Kidney (tissue), 14 donors: ENCODE data around the gene PPP4R2. TPM values are rescaled to one million over a fixed set of nuclear protein-coding genes. Genes with fewer than 3 reads are reported as not detected.
"Not testable (repeated sequence)": the region's sequence is repeated elsewhere in the genome, so short reads cannot be mapped to it uniquely, and the experiment has no call there.

Experiments used
- DNase-seq, 5 donors: peaks; one replicate each; pipeline ENCODE4 v3.0.0-alpha.2; 2013 to 2020
- FAIRE-seq: peaks from 2 replicates; lab custom pipeline; 2012; peaks lifted over from hg19 to GRCh38; lab: Jason Lieb, UNC
- H3K27ac ChIP-seq, 2 donors: one replicate each; pipeline ENCODE4 v1.7.0; 2013; ENCODE audit warnings: low read depth in 2 of 2, low read length in 2 of 2, inconsistent platforms in 1 of 2
- H3K27me3 ChIP-seq: one replicate; pipeline ENCODE4 v1.7.1; 2013; ENCODE audit warnings: low read length, inconsistent platforms; ENCODE audit not compliant: control insufficient read depth, insufficient read depth
- H3K36me3 ChIP-seq, 3 donors: one replicate each; pipeline versions ENCODE4 v1.7.0 to v1.7.1; 2013; ENCODE audit warnings: low read length in 3 of 3, control low read depth in 1 of 3, inconsistent platforms in 1 of 3; ENCODE audit not compliant: insufficient read depth in 3 of 3, control insufficient read depth in 2 of 3
- H3K4me1 ChIP-seq, 3 donors: one replicate each; pipeline versions ENCODE4 v1.7.0 to v1.7.1; 2013; ENCODE audit warnings: low read length in 3 of 3, inconsistent platforms in 1 of 3, low read depth in 1 of 3; ENCODE audit not compliant: control insufficient read depth in 2 of 3, insufficient read depth in 2 of 3
- H3K4me3 ChIP-seq, 3 donors: one replicate each; pipeline versions ENCODE4 v1.7.0 to v1.8.1; 2013; ENCODE audit warnings: low read length in 3 of 3, control low read depth in 1 of 3, inconsistent platforms in 1 of 3
- H3K9ac ChIP-seq, 3 donors: one replicate each; pipeline versions ENCODE4 v1.7.0 to v1.7.1; 2013; ENCODE audit warnings: low read length in 3 of 3, control low read depth in 1 of 3, inconsistent platforms in 1 of 3
- H3K9me3 ChIP-seq, 3 donors: one replicate each; pipeline versions ENCODE4 v1.7.0 to v1.7.1; 2013; ENCODE audit warnings: low read length in 3 of 3, control low read depth in 1 of 3, inconsistent platforms in 1 of 3; ENCODE audit not compliant: control insufficient read depth in 2 of 3, insufficient read depth in 1 of 3
- CTCF ChIP-seq: IDR thresholded peaks from 3 replicates; pipeline ENCODE4 v1.5.1; 2012; ENCODE audit warnings: mild to moderate bottlenecking, moderate library complexity, borderline replicate concordance; ENCODE audit not compliant: insufficient read depth; ENCODE audit errors: extremely low read depth
- intact Hi-C: fragments of 100-400 bp; cut with DNase I; formaldehyde crosslinking; loops from one replicate; pipeline ENCODE4 v1.11.1; 2022
- polyA plus RNA-seq: library from polyadenylated mRNA; stranded (reverse); fragments of 350-450 nt; fragmentation: Illumina TruSeq; extraction: RNeasy Lipid Tissue Mini Kit (QIAGEN cat#74804); gene quantifications from one replicate; pipeline ENCODE4 v1.2.3, GENCODE V29; 2014; ENCODE audit warnings: low read depth, low replicate concordance; ENCODE audit not compliant: insufficient read depth
- total RNA-seq: library from RNA; stranded (reverse); fragmentation: NEBNext Ultra II Directional; extraction: Animal tissue kit (Norgen Biotek cat#: 25700); gene quantifications from one replicate; pipeline ENCODE4 v1.2.1, GENCODE V29; 2021
- donor health status: control.
- donor health status: control.
- donor health status: control.
- donor health status: control.
- donor health status: control.
- donor health status: DM: yes; HTN: yes; CAD: no.
- donor health status: Normal renal cell carcinoma (clear cell type).

The PPP4R2 gene
- total and polyA plus RNA-seq, 2 donors from 2014 or later: 14.5 to 72.0 TPM

GRCh38 chr3:73060302-73060723 is 63.7 kb downstream of the PPP4R2 start:
- FAIRE-seq: peak; percentile 8
- DNase-seq: no peak
- Histone ChIP-seq H3K9me3 (no peaks in the 10 kb centered on the region), H3K4me1 (no peaks in the 10 kb centered on the region), H3K36me3 (peaks cover 5 to 15% (median 10%) of the 10 kb centered on the region in 3 donors), H3K27me3 (no peaks in the 10 kb centered on the region), H3K27ac (no peak overlapping the region), H3K9ac (no peak overlapping the region), H3K4me3 (no peak overlapping the region)
- no peak for TF ChIP-seq CTCF
- intact Hi-C loops: loop anchor here (10.0 kb wide), 1 partner anchor 126 kb away; no protein-coding TSS in a partner anchor

- intact Hi-C loops: loop anchor here (10.0 kb wide), 1 partner anchor 127 kb away; no protein-coding TSS in a partner anchor
- no peak within 1 kb of the TSS for H3K27ac ChIP-seq
- no peak for FAIRE-seq
Observed at GRCh38 chr3:73061416-73061815, 64.8 kb downstream of the PPP4R2 start, which contains the start of gene EBLN2. Gene EBLN2, plus strand, starts transcription at chr3:73061659. Its CDS starts 423 bp downstream, at chr3:73062082.

GRCh38 chr3:73066243-73066642 is 69.6 kb downstream of the PPP4R2 start:
- not testable (repeated sequence) for H3K9ac ChIP-seq, H3K27me3 ChIP-seq, H3K9me3 ChIP-seq, H3K4me1 ChIP-seq, H3K27ac ChIP-seq, DNase-seq, H3K4me3 ChIP-seq
- intact Hi-C loops: loop anchor here (10.0 kb wide), 1 partner anchor 131 kb away; no protein-coding TSS in a partner anchor
- peak; percentile 59 for FAIRE-seq
- H3K36me3 ChIP-seq: peaks cover 5 to 18% (median 10%) of the 10 kb centered on the region in 3 donors

More at GRCh38 chr3:73061416-73061815, 64.8 kb downstream of the PPP4R2 start, which contains the start of gene EBLN2:
- Histone ChIP-seq H3K27me3 (no peaks in the 10 kb centered on the region), H3K9ac (no peak within 1 kb of the TSS), H3K4me3 (no peak within 1 kb of the TSS), H3K36me3 (peaks cover 5 to 19% (median 10%) of the 10 kb centered on the region in 3 donors), H3K4me1 (no peaks in the 10 kb centered on the region), H3K9me3 (no peaks in the 10 kb centered on the region)
- TF ChIP-seq CTCF: no peak
- DNase-seq: no peak

GRCh38 chr3:73068419-73068818 is 71.8 kb downstream of the PPP4R2 start:
- Histone ChIP-seq H3K4me3 (no peak overlapping the region), H3K4me1 (no peaks in the 10 kb centered on the region), H3K9ac (no peak overlapping the region), H3K9me3 (no peaks in the 10 kb centered on the region), H3K27ac (no peak overlapping the region), H3K27me3 (no peaks in the 10 kb centered on the region), H3K36me3 (peaks cover 3 to 4% (median 4%) of the 10 kb centered on the region in 3 donors)
- TF ChIP-seq CTCF: no peak
- DNase-seq (no peak), FAIRE-seq (no peak)
- intact Hi-C loops: loop anchor here (10.0 kb wide), 1 partner anchor 134 kb away; no protein-coding TSS in a partner anchor
